GM21447 (cell line): ENCODE results near the gene DSN1.
A peak's percentile ranks its signal among the peaks of the same experiment; 100 is the strongest.

Experiments
- ATAC-seq: cut with Tn5 transposase; IDR thresholded peaks from one replicate; pipeline ENCODE4 v1.9.1; 2021; ENCODE audit not compliant: unreplicated experiment

DSN1 gene

GRCh38 chr20:36796117-36796516 is 22.6 kb upstream of the DSN1 start:
- no peak for ATAC-seq

GRCh38 chr20:36795691-36796090 is 22.1 kb upstream of the DSN1 start:
- no peak for ATAC-seq

- ATAC-seq, result no peak
These were observed 20.5 kb upstream of the DSN1 start for GRCh38 chr20:36794116-36794474.

GRCh38 chr20:36793294-36794115 is 19.9 kb upstream of the DSN1 start:
- no peak for ATAC-seq

- ATAC-seq, result no peak
These were observed 18.9 kb upstream of the DSN1 start for GRCh38 chr20:36792422-36792821.

GRCh38 chr20:36791862-36792261 is 18.3 kb upstream of the DSN1 start:
- ATAC-seq, result no peak

GRCh38 chr20:36786663-36787062 is 13.1 kb upstream of the DSN1 start:
- ATAC-seq, result no peak

GRCh38 chr20:36786246-36786645 is 12.7 kb upstream of the DSN1 start:
- no peak for ATAC-seq

GRCh38 chr20:36785308-36785707 is 11.7 kb upstream of the DSN1 start:
- ATAC-seq, result no peak

- no peak for ATAC-seq
These were observed 11.3 kb upstream of the DSN1 start for GRCh38 chr20:36784900-36785299.

GRCh38 chr20:36784116-36784515 is 10.6 kb upstream of the DSN1 start:
- ATAC-seq, result no peak

- no peak for ATAC-seq
These were observed 6.1 kb upstream of the DSN1 start for GRCh38 chr20:36779656-36780025.

- no peak for ATAC-seq
These were observed 5.5 kb upstream of the DSN1 start for GRCh38 chr20:36778831-36779655.

GRCh38 chr20:36777576-36777975 is 4.0 kb upstream of the DSN1 start:
- ATAC-seq, result no peak

GRCh38 chr20:36777167-36777566 is 3.6 kb upstream of the DSN1 start:
- no peak for ATAC-seq

- no peak for ATAC-seq
These were observed 2.3 kb upstream of the DSN1 start for GRCh38 chr20:36775826-36776225.

- ATAC-seq, result no peak
These were observed 1.6 kb upstream of the DSN1 start for GRCh38 chr20:36775196-36775595.

- ATAC-seq, result peak; percentile 10
These were observed 411 bp downstream of the DSN1 start for GRCh38 chr20:36773107-36773596.

- no peak for ATAC-seq
These were observed 2.9 kb downstream of the DSN1 start for GRCh38 chr20:36770680-36771079.

- ATAC-seq, result no peak
These were observed 4.7 kb downstream of the DSN1 start for GRCh38 chr20:36768768-36769430.

- ATAC-seq, result no peak
These were observed 12.4 kb downstream of the DSN1 start for GRCh38 chr20:36761125-36761524.

GRCh38 chr20:36760647-36761046 is 12.9 kb downstream of the DSN1 start:
- ATAC-seq, result no peak
